ENCODE results near the gene TMEM9.
A peak's percentile ranks its signal among the peaks of the same experiment; 100 is the strongest.

TMEM9 gene

GRCh38 chr1:201125019-201125418, 29.3 kb downstream of the TMEM9 start:
- DNase-seq (ENCODE audit: low read depth), result no peak
- H3K4me3 ChIP-seq (ENCODE audit: low read depth, low read length), result no peak overlapping the region
- no peak for TF ChIP-seq CTCF (IDR thresholded peaks at IDR 0.05; ENCODE audit: low read depth, low read length, missing control alignments)

DNA sequence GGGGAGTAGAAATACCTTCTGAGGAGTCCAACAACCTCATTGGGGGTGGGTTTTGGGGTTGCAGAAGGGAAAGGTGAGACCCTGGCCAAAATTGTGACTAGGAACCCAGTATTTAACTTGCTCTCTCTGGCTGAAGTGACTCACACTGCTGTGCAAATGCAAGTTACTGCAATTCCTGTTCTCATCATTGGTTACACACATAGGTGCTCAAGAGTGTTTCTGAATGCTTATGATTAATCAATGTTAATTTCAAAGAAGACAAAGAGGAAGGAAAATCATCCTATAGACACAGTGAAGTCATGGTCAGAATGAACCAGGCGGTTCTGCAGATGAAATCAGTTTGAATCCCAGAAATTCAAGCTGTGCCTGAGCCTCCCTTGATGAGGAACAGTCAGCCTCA, 30.4 kb downstream of the TMEM9 start:
- DNase-seq (ENCODE audit: low read depth), result no peak
- H3K4me3 ChIP-seq (ENCODE audit: low read depth, low read length), result no peak overlapping the region
- TF ChIP-seq CTCF (IDR thresholded peaks at IDR 0.05; ENCODE audit: low read depth, low read length, missing control alignments), result no peak

DNA sequence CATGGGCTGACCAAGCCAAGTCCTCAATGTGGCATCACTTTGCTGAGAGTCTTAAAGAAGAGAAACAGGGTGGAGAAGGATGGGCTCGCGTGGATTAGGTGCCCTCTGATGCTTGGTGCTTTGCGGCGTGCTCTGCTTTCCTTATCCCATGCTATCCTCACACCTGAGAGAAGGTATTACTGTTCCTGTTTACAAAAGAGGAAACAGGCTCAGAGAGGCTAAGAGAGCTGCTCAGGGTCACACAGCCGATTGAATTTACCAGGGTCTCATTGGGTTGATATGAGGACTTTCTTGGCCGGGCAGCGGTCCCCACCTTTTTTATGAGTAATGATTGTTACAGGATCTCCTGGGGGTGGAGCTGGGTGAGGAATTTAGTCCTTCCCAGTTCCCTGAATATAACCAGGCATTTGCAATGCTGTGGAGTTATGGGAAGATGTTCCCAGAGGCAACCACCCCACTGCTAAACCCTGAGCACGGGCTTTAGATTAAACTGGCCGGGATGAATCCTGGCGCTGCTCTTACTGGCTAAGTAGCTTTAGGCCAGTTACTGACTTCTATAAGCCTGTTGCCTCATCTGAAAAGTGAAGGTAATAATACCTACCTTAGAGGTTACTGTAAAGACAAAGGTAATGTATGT, 31.8 kb downstream of the TMEM9 start:
- no peak for DNase-seq (ENCODE audit: low read depth)
- no peak overlapping the region for H3K4me3 ChIP-seq (ENCODE audit: low read depth, low read length)
- TF ChIP-seq CTCF (IDR thresholded peaks at IDR 0.05; ENCODE audit: low read depth, low read length, missing control alignments), result no peak

DNA sequence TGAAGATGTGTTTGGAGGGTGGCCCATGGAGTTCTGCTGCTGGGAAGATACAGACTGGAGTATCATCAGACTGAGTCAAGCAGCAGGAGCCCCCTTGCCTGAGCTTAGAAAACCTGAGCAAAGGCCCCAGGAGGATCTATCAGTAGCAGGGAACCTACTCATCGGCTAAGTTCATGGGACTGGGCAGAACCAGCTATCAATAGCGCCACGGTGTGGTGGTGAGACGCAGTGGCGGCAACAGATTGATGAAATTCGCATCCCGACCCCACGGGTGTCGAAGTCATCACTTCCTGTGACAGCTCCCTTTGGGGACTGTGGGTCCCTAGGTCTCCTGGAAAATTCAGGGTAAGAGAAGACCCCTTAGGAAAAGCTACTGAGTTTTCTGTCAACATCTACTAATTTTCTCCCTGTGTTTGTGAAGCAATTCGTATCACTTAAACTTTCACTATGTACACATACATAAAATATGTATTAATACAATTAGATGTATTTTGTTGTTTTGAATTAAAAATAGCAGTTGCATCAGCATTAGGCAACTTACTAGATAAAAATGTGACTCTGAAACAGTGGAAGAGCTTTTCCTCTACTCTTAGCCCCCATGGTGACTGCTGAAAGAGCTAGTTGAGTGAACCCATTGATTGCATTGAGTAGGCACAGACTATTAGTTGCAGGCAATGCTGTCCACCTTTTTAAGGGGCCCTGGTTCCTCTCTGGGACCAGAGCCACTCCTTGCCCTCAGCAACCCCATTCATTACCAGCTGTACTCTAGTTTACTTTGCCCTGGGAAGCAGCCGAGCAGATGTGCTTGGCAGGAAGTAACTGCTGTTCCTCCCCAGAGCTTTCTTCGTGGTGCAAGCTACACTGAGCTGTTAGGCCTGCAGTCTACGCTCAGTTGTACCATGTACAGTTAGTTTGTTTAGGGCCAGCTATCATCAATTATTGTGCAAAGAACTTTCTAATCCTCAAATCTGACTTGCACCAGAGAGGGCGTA, 34.8 kb downstream of the TMEM9 start:
- DNase-seq (ENCODE audit: low read depth), result no peak
- no peak overlapping the region for H3K4me3 ChIP-seq (ENCODE audit: low read depth, low read length)
- TF ChIP-seq CTCF (IDR thresholded peaks at IDR 0.05; ENCODE audit: low read depth, low read length, missing control alignments), result peak; percentile 74

DNA sequence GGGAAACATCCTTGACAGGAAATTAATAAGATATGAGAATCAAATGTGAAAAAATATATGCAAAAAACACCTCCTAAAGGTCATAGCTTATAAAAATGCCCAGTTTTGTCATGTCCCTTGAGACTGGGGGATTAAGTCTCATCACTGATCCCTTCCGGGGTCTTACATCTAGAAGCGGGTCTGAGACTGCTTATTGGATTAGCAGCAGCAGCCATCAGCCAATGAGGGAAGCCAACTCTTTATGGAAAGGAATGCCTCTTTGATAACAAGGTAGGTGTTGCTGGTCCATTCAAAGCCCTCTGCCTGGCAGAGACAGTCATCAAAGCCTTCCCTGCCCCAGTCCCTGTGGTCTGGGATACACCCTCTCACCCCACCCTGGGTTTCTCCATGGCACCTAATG, 38.2 kb downstream of the TMEM9 start:
- H3K4me3 ChIP-seq (ENCODE audit: low read depth, low read length), result no peak overlapping the region
- no peak for DNase-seq (ENCODE audit: low read depth)
- no peak for TF ChIP-seq CTCF (IDR thresholded peaks at IDR 0.05; ENCODE audit: low read depth, low read length, missing control alignments)

DNA sequence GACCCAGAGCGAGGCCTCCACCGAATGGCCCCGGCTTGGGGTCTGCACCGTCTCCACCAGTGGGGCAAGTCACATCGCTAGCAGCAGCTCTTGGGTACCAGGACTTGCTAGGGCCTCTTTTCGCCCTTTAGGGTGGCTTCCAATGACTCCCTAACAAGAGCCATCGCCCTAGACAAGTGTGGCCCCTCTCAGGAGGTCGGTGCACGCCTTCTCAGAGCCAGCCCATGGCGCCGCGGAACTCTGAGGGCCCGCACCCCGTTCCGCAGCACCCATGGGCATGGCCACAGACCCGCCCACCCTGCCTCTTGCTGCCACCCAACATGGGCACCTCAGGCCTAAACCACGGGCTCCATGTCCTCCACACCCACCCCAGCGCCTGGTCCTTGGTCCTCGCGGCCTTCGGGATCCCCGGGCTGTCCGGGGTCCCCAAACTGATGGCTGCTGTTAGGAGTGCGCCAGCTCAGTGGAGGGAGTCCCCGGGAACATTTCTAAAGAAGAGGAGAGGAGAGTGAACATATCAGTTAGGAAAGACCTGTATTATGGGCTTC, 38.8 kb downstream of the TMEM9 start:
- DNase-seq (ENCODE audit: low read depth), result no peak
- TF ChIP-seq CTCF (IDR thresholded peaks at IDR 0.05; ENCODE audit: low read depth, low read length, missing control alignments), result no peak
- no peak overlapping the region for H3K4me3 ChIP-seq (ENCODE audit: low read depth, low read length)

All from GM12864 (cell line).